C4-2B (cell line): ENCODE data around the gene ELOVL6.

Experiments used
- ZFX ChIP-seq: fragments of 450-650 bp; IDR thresholded peaks from 2 replicates; pipeline ENCODE4 v1.6.1; 2017
- TF ChIP-seq, protein P1 (sequence below): fragments of 450-650 bp; conservative IDR thresholded peaks from 2 replicates; pipeline ENCODE4 v1.5.1; 2017; ENCODE audit warnings: mild to moderate bottlenecking

DNA sequence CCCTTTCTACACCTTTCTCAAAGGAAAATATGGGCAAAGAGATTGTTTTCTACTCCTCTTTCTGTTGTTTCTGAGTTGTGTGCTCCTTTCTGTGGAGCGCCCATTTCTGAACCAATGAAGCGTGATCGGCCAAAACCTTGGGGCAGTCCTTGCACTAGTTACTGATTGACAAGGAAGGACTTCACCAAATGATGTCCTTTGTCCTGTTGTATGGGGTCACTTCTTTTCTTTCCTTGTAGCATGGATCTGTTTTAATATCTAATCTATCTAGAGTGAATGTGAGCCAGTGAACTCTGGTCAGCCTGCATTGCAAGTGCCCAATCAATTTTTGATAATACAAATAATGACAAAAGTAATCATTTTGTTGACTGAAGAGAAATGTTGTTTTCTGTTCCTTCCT, 191.2 kb downstream of the ELOVL6 start:
- TF ChIP-seq, protein P1, sequence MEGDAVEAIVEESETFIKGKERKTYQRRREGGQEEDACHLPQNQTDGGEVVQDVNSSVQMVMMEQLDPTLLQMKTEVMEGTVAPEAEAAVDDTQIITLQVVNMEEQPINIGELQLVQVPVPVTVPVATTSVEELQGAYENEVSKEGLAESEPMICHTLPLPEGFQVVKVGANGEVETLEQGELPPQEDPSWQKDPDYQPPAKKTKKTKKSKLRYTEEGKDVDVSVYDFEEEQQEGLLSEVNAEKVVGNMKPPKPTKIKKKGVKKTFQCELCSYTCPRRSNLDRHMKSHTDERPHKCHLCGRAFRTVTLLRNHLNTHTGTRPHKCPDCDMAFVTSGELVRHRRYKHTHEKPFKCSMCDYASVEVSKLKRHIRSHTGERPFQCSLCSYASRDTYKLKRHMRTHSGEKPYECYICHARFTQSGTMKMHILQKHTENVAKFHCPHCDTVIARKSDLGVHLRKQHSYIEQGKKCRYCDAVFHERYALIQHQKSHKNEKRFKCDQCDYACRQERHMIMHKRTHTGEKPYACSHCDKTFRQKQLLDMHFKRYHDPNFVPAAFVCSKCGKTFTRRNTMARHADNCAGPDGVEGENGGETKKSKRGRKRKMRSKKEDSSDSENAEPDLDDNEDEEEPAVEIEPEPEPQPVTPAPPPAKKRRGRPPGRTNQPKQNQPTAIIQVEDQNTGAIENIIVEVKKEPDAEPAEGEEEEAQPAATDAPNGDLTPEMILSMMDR = no peak
- TF ChIP-seq ZFX = no peak
